Measurements from ENCODE around the gene RUNX2. TPM values are rescaled to one million over a fixed set of nuclear protein-coding genes. Genes with fewer than 3 reads are reported as not detected.

RUNX2 gene
- total RNA-seq, 4 donors from 2014 or later, result 1.4 to 3.6 (median 2.3) TPM

- DNase-seq, result no peak
- intact Hi-C loops (cut with DNase I), result no loop called here
- no peaks in the 10 kb centered on the region for H3K27me3 ChIP-seq
- H3K4me3 ChIP-seq, result no peak overlapping the region
- H3K27ac ChIP-seq, result no peak overlapping the region
- peaks cover 0 to 16% (median 0%) of the 10 kb centered on the region in 3 donors for H3K4me1 ChIP-seq
- 91% methylated on average over 6 of the region's 6 CpGs for WGBS, 2 donors
- H3K36me3 ChIP-seq, result no peaks in the 10 kb centered on the region
- TF ChIP-seq POLR2A (IDR thresholded peaks at IDR 0.05), result no peak
- TF ChIP-seq CTCF (IDR thresholded peaks at IDR 0.05), result no peak
- no peaks in the 10 kb centered on the region for H3K9me3 ChIP-seq
These were observed 127.3 kb downstream of the RUNX2 start for GRCh38 chr6:45455408-45455807.

GRCh38 chr6:45457141-45457540, 129.0 kb downstream of the RUNX2 start:
- H3K36me3 ChIP-seq, result no peaks in the 10 kb centered on the region

GRCh38 chr6:45458672-45459071, 130.5 kb downstream of the RUNX2 start:
- H3K4me3 ChIP-seq, result no peak overlapping the region
- peaks cover 0 to 13% (median 0%) of the 10 kb centered on the region in 3 donors for H3K4me1 ChIP-seq
- no peak for DNase-seq
- 80 to 90% methylated on average over 2 of the region's 2 CpGs for WGBS, 2 donors
- no peaks in the 10 kb centered on the region for H3K36me3 ChIP-seq
- H3K27ac ChIP-seq, result no peak overlapping the region
- no peaks in the 10 kb centered on the region for H3K27me3 ChIP-seq
- no peaks in the 10 kb centered on the region for H3K9me3 ChIP-seq
- TF ChIP-seq POLR2A (IDR thresholded peaks at IDR 0.05), result no peak
- TF ChIP-seq CTCF (IDR thresholded peaks at IDR 0.05), result no peak
- intact Hi-C loops (cut with DNase I), result no loop called here

More at GRCh38 chr6:45457141-45457540, 129.0 kb downstream of the RUNX2 start:
- Histone ChIP-seq H3K4me1 (peaks cover 0 to 16% (median 0%) of the 10 kb centered on the region in 3 donors), H3K4me3 (no peak overlapping the region), H3K27me3 (no peaks in the 10 kb centered on the region), H3K9me3 (no peaks in the 10 kb centered on the region), H3K27ac (no peak overlapping the region)
- intact Hi-C loops (cut with DNase I), result no loop called here
- TF ChIP-seq POLR2A (IDR thresholded peaks at IDR 0.05), result no peak
- no peak for TF ChIP-seq CTCF (IDR thresholded peaks at IDR 0.05)
- DNase-seq, result no peak

GRCh38 chr6:45460166-45460565, 132.0 kb downstream of the RUNX2 start:
- intact Hi-C loops (cut with DNase I), result no loop called here
- Histone ChIP-seq H3K27ac (no peak overlapping the region), H3K9me3 (no peaks in the 10 kb centered on the region), H3K4me1 (no peaks in the 10 kb centered on the region), H3K27me3 (no peaks in the 10 kb centered on the region), H3K4me3 (no peak overlapping the region), H3K36me3 (no peaks in the 10 kb centered on the region)
- no peak for DNase-seq
- 97 to 98% methylated on average over 2 of the region's 2 CpGs for WGBS, 2 donors
- TF ChIP-seq CTCF (IDR thresholded peaks at IDR 0.05) (no peak), POLR2A (IDR thresholded peaks at IDR 0.05) (no peak)

- Histone ChIP-seq H3K4me1 (no peaks in the 10 kb centered on the region), H3K27me3 (no peaks in the 10 kb centered on the region), H3K4me3 (no peak overlapping the region), H3K36me3 (no peaks in the 10 kb centered on the region), H3K9me3 (no peaks in the 10 kb centered on the region), H3K27ac (no peak overlapping the region)
- intact Hi-C loops (cut with DNase I), result no loop called here
- DNase-seq, result no peak
- TF ChIP-seq CTCF (IDR thresholded peaks at IDR 0.05) (no peak), POLR2A (IDR thresholded peaks at IDR 0.05) (no peak)
- WGBS, 2 donors, result 58 to 61% methylated on average over 3 of the region's 3 CpGs
These were observed 133.4 kb downstream of the RUNX2 start for GRCh38 chr6:45461486-45461885.

Data from esophagus squamous epithelium (tissue), 5 donors.